H54 (cell line): ENCODE measurements around the gene RALGPS2.

ENCODE experiments used
- DNase-seq: peaks from one replicate; pipeline ENCODE4 v3.0.0; 2011; ENCODE audit warnings: low spot score, mixed read lengths; ENCODE audit not compliant: insufficient read length
- FAIRE-seq: peaks from 3 replicates; lab custom pipeline; 2011; peaks lifted over from hg19 to GRCh38; lab: Jason Lieb, UNC
- POLR2A ChIP-seq: IDR thresholded peaks from 2 replicates; pipeline ENCODE4 v1.6.1; 2011; ENCODE audit warnings: low read depth, mild to moderate bottlenecking, low read length

The RALGPS2 gene

GRCh38 chr1:178776553-178776952 lies 51.5 kb downstream of the RALGPS2 start:
- FAIRE-seq (peak; percentile 11), DNase-seq (no peak)
- TF ChIP-seq POLR2A: no peak

- no peak for TF ChIP-seq POLR2A
- FAIRE-seq: no peak
- DNase-seq: no peak
Measured at GRCh38 chr1:178781533-178782330, 56.7 kb downstream of the RALGPS2 start.

- no peak for TF ChIP-seq POLR2A
- no peak for FAIRE-seq
- no peak for DNase-seq
Measured at GRCh38 chr1:178784131-178784536, 59.1 kb downstream of the RALGPS2 start.

- no peak for TF ChIP-seq POLR2A
- DNase-seq (no peak), FAIRE-seq (no peak)
Measured at GRCh38 chr1:178792394-178792793, 67.3 kb downstream of the RALGPS2 start.

- no peak for TF ChIP-seq POLR2A
- DNase-seq (no peak), FAIRE-seq (no peak)
Measured at GRCh38 chr1:178796013-178796412, 71.0 kb downstream of the RALGPS2 start.

GRCh38 chr1:178797590-178797989 lies 72.5 kb downstream of the RALGPS2 start:
- no peak for FAIRE-seq
- no peak for TF ChIP-seq POLR2A
- no peak for DNase-seq

GRCh38 chr1:178798232-178798861 lies 73.3 kb downstream of the RALGPS2 start:
- FAIRE-seq: peak; percentile 6

GRCh38 chr1:178802873-178803272 lies 77.8 kb downstream of the RALGPS2 start:
- no peak for FAIRE-seq

More at GRCh38 chr1:178798232-178798861, 73.3 kb downstream of the RALGPS2 start:
- TF ChIP-seq POLR2A: no peak
- no peak for DNase-seq

GRCh38 chr1:178806665-178807300 lies 81.7 kb downstream of the RALGPS2 start:
- DNase-seq (no peak), FAIRE-seq (no peak)
- TF ChIP-seq POLR2A: no peak

More at GRCh38 chr1:178802873-178803272, 77.8 kb downstream of the RALGPS2 start:
- DNase-seq: no peak
- TF ChIP-seq POLR2A: no peak

GRCh38 chr1:178808529-178808928 lies 83.5 kb downstream of the RALGPS2 start:
- no peak for TF ChIP-seq POLR2A
- DNase-seq: no peak
- FAIRE-seq: no peak

GRCh38 chr1:178810585-178810984 lies 85.5 kb downstream of the RALGPS2 start:
- no peak for DNase-seq
- no peak for FAIRE-seq
- no peak for TF ChIP-seq POLR2A

GRCh38 chr1:178818416-178818815 lies 93.4 kb downstream of the RALGPS2 start:
- DNase-seq (peak; percentile 3), FAIRE-seq (peak; percentile 20)
- TF ChIP-seq POLR2A: no peak

- DNase-seq (no peak), FAIRE-seq (no peak)
- TF ChIP-seq POLR2A: no peak
Measured at GRCh38 chr1:178819123-178819522, 94.1 kb downstream of the RALGPS2 start.
